Colonic mucosa (tissue), 4 donors: ENCODE measurements around the gene SPAG4. TPM values are rescaled to one million over a fixed set of nuclear protein-coding genes. Genes with fewer than 3 reads are reported as not detected.

Source experiments
- DNase-seq: peaks from one replicate; pipeline ENCODE4 v3.0.0-alpha.2; 2020
- H3K27ac ChIP-seq: fragments of 200-600 bp; one replicate; pipeline ENCODE4 v1.8.0; 2021
- H3K27me3 ChIP-seq: fragments of 200-600 bp; one replicate; pipeline ENCODE4 v1.8.0; 2021
- H3K36me3 ChIP-seq: fragments of 200-600 bp; one replicate; pipeline ENCODE4 v1.8.0; 2021
- H3K4me1 ChIP-seq: fragments of 200-600 bp; one replicate; pipeline ENCODE4 v1.8.0; 2021; ENCODE audit warnings: mild to moderate bottlenecking
- H3K4me3 ChIP-seq: fragments of 200-600 bp; one replicate; pipeline ENCODE4 v1.8.0; 2021
- H3K9ac ChIP-seq, 2 donors: one replicate each; pipeline ENCODE4 v1.7.0; 2013; ENCODE audit warnings: control low read depth in 2 of 2, low read depth in 2 of 2, low read length in 2 of 2
- H3K9me3 ChIP-seq: fragments of 200-600 bp; one replicate; pipeline ENCODE4 v1.8.0; 2021
- CTCF ChIP-seq: fragments of 200-600 bp; IDR thresholded peaks from one replicate; pipeline ENCODE4 v1.8.0; 2022; ENCODE audit warnings: antibody characterized with exemption, mild to moderate bottlenecking
- intact Hi-C: fragments of 100-400 bp; cut with DNase I; formaldehyde crosslinking; loops from one replicate; pipeline ENCODE4 v1.14.1; 2022
- total RNA-seq, 2 donors: library from RNA; stranded (reverse); fragmentation: NEBNext Ultra II Directional in 1 of 2; extraction: Animal tissue kit (Norgen Biotek cat#: 25700) in 1 of 2; gene quantifications; one replicate each; pipeline ENCODE4 v1.2.1, GENCODE V29; 2021
- donor health status: healthy.
- donor health status: DM: no; HTN: no; CAD: no.
- donor health status: DM: no; HTN: no; CAD: no.

The SPAG4 gene
- total RNA-seq, 2 donors from 2014 or later: 5.7 to 8.6 TPM

GRCh38 chr20:35664466-35665206 lies 49.0 kb downstream of the SPAG4 start, which contains the start of the genes CPNE1 and RBM12:
CPNE1 (minus strand) TSS chr20:35664900; CDS start chr20:35632923, 31,977 bp downstream.
RBM12 (minus strand) TSS chr20:35664900; CDS start chr20:35655322, 9,578 bp downstream.
- intact Hi-C loops: loop anchor here (5.0 kb wide), 1 partner anchor 47 kb away; the partner anchor contains the start of gene SPAG4

GRCh38 chr20:35665949-35666288 lies 50.3 kb downstream of the SPAG4 start:
- no peaks in the 10 kb centered on the region for H3K27me3 ChIP-seq
- no peak for TF ChIP-seq CTCF
- H3K9me3 ChIP-seq: no peaks in the 10 kb centered on the region
- H3K4me3 ChIP-seq: no peak overlapping the region
- intact Hi-C loops: no loop called here
- DNase-seq: no peak
- peaks cover 11% of the 10 kb centered on the region for H3K4me1 ChIP-seq
- H3K9ac ChIP-seq: no peak overlapping the region
- H3K36me3 ChIP-seq: peaks cover 9% of the 10 kb centered on the region
- H3K27ac ChIP-seq: no peak overlapping the region

More at GRCh38 chr20:35664466-35665206, 49.0 kb downstream of the SPAG4 start, which contains the start of the genes CPNE1 and RBM12:
- Histone ChIP-seq H3K36me3 (peaks cover 6% of the 10 kb centered on the region), H3K4me1 (peaks cover 11% of the 10 kb centered on the region), H3K27me3 (no peaks in the 10 kb centered on the region), H3K27ac (peak within 1 kb of the TSS; percentile 89), H3K4me3 (peak within 1 kb of the TSS; percentile 54), H3K9ac (peak within 1 kb of the TSS; percentile 100), H3K9me3 (no peaks in the 10 kb centered on the region)
- DNase-seq: peak; percentile 92
- no peak for TF ChIP-seq CTCF

GRCh38 chr20:35669221-35669620 lies 53.6 kb downstream of the SPAG4 start:
- Histone ChIP-seq H3K27me3 (no peaks in the 10 kb centered on the region), H3K4me3 (no peak overlapping the region), H3K9me3 (no peaks in the 10 kb centered on the region), H3K4me1 (no peaks in the 10 kb centered on the region), H3K36me3 (peaks cover 9% of the 10 kb centered on the region), H3K9ac (no peak overlapping the region), H3K27ac (no peak overlapping the region)
- no peak for DNase-seq
- intact Hi-C loops: no loop called here
- no peak for TF ChIP-seq CTCF

- Histone ChIP-seq H3K27ac (no peak overlapping the region), H3K4me3 (no peak overlapping the region), H3K9me3 (no peaks in the 10 kb centered on the region), H3K27me3 (no peaks in the 10 kb centered on the region), H3K36me3 (peaks cover 9% of the 10 kb centered on the region), H3K4me1 (no peaks in the 10 kb centered on the region), H3K9ac (no peak overlapping the region)
- intact Hi-C loops: no loop called here
- DNase-seq: no peak
- no peak for TF ChIP-seq CTCF
Measured at GRCh38 chr20:35669681-35670080, 54.1 kb downstream of the SPAG4 start.

Other genes with a start within 250 kb of the SPAG4 start
- 10 to 100 TPM; 50.4 to 85.6 TPM for gene UQCC1, start 203.9 kb upstream of the SPAG4 start, total RNA-seq
- gene GDF5, start 177.6 kb upstream of the SPAG4 start, total RNA-seq: under 1 TPM in 1 of 2 donors, not detected in 1; 0.27 TPM
- 10 to 100 TPM; 30.7 to 41.5 TPM for gene CEP250, start 160.2 kb upstream of the SPAG4 start, total RNA-seq
- gene C20orf173, start 86.2 kb upstream of the SPAG4 start, total RNA-seq: not detected
- 100 to 1,000 TPM; 233 to 270 TPM for gene ERGIC3, start 73.8 kb upstream of the SPAG4 start, total RNA-seq
- 100 to 1,000 TPM; 137 to 152 TPM for gene CPNE1, start 49.1 kb downstream of the SPAG4 start, total RNA-seq
- 10 to 100 TPM; 63.8 to 74.5 TPM for gene RBM12, start 49.1 kb downstream of the SPAG4 start, total RNA-seq
- 10 to 100 TPM; 42.0 to 45.1 TPM for gene NFS1, start 83.5 kb downstream of the SPAG4 start, total RNA-seq
- 100 to 1,000 TPM; 189 to 268 TPM for gene ROMO1, start 83.6 kb downstream of the SPAG4 start, total RNA-seq
- gene RBM39, start 126.4 kb downstream of the SPAG4 start, total RNA-seq: 100 to 1,000 TPM; 228 to 248 TPM
- 10 to 100 TPM; 25.5 to 27.0 TPM for gene PHF20, start 156.2 kb downstream of the SPAG4 start, total RNA-seq